Activated CD8-positive, alpha-beta memory T cell treated with anti-CD3 and anti-CD28 coated beads, Interleukin-2, amount 50 U/mL, for 48 hours (primary cell): ENCODE data around the gene EYA3.
"Not testable (repeated sequence)": the region's sequence is repeated elsewhere in the genome, so short reads cannot be mapped to it uniquely, and the experiment has no call there.

Experiments
- DNase-seq: peaks from one replicate; pipeline ENCODE4 v3.0.0-alpha.2; 2020

EYA3 gene

DNA sequence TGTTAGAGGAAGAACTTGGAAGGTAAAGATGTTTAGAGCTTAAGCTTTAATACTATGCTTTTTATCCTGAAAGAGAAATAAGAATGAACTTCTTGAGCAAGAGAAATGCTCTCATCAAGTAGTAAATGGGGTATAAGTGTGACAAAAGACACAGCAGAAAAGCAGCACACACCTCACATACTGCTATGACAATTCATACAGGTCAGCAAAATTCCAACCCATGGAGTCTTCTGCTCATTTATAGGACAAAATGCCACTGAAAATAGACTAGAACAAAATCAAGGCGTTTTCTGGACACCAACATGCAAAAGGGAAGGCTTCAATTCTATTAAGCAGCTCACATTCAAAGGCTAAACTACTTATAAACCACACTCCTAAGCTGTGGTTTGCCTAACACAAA is 61.2 kb downstream of the EYA3 start:
- no peak for DNase-seq

DNA sequence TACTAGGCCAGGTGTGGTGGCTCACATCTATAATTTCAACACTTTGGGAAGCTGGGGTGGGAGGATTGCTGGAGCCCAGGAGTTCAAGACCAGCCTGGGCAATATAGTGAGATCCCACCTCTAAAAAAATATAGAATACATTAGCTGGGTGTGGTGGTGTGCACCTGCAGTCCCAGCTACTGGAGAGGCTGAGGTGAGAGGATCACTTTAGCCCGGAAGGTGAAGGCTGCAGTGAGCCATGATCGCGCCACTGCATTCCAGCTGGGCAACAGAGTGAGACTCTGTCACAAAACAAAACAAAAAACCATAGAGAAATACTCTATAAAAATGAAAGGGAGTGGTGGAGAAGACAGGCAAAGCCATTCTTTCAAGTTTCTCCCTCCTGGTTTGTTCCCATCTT is 62.1 kb downstream of the EYA3 start:
- no peak for DNase-seq

DNA sequence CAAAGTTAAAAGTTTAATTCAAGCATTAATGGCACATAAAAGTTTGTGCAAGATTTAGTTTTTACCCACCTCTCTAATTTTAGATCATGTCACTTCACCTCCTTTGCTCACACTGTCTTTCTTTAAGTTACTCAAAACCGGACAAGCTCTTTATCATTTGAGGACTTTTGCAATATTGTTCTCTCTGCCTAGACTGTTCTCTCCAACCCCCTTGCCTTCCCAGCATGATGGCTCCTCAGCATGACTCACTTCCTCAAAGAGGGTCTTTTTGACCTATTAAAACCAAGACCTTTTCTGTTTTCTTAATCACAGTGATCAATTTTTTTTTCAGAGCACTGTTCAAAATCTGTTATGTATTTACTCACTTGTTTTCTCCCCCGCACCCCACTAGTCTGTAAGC is 67.3 kb downstream of the EYA3 start:
- no peak for DNase-seq

DNA sequence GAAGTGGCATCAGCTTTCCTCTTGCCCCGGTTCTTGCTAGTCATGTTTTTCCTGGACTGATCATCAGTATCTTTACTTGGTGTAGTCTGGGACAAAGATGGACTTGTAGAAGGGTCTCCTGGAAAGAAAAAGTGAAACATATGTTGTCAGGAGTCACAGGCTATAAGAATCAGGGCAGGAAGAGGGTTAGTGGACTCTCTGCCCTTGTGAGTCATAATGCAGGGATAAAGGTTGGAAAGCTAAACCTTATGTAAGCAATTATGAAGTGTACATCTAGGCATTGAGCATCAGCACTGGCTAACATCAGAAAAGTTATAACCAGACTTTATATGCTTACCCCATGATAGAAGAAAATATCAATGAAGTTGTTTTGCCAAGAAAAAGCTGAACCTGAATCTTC is 77.4 kb downstream of the EYA3 start:
- DNase-seq, result no peak

DNA sequence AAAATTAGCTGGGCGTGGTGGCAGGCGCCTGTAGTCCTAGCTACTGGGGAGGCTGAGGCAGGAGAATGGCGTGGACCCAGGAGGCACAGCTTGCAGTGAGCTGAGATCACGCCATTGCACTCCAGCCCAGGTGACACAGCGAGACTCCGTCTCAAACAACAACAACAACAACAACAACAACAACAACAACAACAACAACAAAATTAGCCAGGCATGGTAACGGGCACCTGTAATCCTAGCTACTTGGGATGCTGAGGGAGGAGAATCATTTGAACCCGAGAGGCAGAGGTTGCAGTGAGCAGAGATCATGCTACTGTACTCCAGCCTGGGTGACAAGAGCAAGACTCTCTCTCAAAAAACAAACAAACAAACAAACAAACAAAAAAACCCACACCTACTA is 85.3 kb downstream of the EYA3 start:
- not testable (repeated sequence) for DNase-seq

DNA sequence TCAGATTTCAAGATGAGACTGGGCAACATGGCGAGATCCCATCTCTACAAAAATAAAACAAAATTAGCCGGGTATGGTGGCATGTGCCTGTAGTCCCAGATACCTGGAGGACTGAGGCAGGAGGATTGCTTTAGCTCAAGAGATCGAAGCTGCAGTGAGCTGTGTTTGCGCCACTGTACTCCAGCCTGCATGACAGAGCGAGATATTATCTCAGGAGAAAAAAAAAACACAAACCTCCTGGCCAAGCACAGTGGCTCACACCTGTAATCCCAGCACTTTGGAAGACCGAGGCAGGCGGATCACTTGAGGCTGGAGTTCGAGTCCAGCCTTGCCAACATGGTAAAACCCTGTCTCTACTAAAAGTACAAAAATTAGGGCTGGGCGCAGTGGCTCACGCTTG is 85.8 kb downstream of the EYA3 start:
- no peak for DNase-seq

DNA sequence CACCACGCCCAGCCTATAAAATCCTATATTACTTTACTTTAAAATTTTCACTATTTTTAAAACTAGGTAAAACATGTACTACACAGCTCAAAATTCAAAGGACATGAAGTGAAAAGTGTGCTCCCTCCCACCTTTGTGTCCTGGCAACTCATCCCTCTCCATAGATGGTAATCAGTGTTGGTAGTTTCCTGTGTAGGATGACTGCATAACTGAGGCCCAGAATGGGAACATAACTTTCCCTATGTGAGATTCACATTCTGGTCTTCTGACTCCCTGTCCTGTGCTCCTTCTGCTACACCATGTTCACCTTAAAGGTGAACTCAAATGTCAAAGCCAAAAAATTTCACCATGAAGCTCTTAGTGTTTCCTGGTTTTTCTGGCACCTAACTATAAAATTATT is 89.4 kb downstream of the EYA3 start:
- DNase-seq, result no peak

DNA sequence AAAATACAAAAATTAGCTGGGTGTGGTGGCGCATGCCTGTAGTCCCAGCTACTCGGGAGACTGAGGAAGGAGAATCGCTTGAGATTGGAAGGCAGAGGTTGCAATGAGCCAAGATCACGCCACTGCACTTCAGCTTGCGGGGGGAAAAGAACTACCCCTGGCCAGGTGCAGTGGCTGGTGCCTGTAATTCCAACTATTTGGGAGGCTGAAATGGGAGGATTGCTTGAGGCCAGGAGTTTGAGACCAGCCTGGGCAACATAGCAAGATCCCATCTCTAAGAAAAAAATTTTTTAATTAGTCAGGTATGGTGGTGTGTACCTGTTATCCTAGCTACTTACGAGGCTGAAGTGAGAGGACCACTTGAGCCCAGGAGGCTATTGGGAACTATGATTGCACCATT is 93.9 kb downstream of the EYA3 start:
- DNase-seq, result not testable (repeated sequence)

DNA sequence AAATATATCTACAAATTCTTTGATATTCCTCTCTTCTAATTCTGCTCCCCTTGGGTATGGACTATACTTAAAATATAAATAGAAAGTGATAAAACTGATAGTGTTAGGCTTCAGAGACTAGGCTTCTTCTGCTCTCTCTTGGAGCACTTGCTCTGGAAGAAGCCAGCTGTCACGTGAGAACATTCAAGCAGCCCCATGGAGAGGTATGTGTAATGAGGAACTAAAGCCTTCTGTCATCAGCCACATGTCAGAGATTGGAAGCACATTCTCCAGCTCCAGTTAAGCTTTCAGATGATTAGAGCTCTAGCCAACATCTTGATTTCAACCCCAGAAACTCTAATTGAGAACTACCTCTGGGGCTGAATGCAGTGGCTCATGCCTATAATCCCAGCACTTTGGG is 94.3 kb downstream of the EYA3 start:
- no peak for DNase-seq

DNA sequence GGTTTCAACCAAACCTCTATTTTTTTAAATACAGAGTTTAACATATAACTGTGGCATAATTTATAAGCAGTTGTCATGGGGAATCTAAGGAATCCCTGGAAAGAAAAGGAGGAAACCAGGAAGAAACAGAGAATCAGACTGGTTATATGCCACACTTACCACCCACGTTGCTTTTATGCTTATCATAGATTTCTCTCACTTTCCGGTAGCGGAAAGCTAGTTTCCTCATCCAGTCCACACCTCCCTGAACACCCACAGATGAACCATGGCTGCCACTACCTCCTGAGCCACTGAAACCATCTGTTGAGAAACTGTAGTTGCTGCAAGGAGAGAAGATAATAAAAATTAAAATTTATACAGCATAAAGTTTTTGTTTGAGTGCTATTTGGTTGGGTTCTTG is 95.2 kb downstream of the EYA3 start:
- no peak for DNase-seq

DNA sequence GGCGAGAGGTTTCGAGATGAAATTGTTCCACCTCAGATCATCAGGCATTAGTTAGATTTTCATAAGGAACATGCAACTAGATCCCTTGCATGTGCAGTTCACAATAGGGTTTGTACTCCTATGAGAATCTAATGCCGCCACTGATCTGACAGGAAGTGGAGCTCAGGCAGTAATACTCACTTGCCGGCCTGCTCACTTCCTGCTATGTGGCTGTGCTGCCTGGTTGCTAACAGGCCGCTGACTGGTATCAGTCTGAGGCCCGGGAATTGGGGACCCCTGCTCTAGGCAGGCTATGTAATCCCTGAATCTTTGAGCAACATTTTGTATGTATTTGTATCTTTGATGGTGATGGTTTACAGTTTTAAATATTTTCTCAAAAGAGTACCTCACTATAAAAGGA is 96.1 kb downstream of the EYA3 start:
- no peak for DNase-seq

DNA sequence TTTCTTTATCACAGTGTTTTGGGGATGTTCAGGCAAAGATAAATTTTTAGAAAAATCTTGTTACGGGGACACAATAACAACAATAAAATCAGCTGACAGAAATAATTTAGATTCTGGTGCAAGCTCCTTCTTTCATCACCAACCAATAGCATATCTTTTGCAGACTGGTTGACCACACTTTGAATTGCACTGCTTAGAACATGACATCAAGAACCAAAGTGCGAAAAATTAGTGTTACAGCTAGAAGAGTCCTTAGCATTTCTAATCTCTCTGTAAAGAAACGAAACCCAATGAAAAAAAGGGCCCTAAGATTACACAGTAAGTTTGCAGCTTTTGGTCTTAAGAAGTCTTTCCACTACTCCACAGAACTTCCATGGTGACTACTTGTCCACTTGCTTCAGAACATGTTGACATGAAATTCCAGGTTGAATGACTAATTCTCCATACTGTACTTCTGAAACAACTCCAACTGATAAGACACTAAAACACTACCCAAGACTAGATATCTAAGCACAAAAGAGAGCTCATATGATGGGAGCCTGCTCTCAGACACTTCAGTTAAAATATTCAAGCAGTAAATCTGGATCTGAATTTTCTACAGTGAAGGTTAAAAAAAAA is 97.4 kb downstream of the EYA3 start:
- no peak for DNase-seq

DNA sequence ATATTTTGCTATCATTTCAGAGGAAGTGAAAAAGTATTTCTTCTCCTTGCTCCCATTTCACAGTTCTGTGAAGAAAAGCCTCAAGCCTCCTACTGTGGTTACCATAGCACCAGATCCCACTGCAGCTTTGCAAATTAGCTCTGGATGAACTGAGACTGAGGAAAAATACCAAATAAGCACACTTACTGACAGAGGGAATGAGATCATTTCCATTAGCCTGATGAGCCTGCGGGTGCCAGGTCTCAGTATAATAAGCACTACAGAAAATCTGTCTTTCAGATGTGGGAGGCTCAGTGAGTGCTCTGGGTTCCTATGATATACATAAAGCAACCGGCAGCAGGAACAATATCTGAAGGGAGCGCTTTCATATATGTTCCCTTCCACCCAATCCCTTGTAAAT is 107.3 kb downstream of the EYA3 start:
- no peak for DNase-seq

DNA sequence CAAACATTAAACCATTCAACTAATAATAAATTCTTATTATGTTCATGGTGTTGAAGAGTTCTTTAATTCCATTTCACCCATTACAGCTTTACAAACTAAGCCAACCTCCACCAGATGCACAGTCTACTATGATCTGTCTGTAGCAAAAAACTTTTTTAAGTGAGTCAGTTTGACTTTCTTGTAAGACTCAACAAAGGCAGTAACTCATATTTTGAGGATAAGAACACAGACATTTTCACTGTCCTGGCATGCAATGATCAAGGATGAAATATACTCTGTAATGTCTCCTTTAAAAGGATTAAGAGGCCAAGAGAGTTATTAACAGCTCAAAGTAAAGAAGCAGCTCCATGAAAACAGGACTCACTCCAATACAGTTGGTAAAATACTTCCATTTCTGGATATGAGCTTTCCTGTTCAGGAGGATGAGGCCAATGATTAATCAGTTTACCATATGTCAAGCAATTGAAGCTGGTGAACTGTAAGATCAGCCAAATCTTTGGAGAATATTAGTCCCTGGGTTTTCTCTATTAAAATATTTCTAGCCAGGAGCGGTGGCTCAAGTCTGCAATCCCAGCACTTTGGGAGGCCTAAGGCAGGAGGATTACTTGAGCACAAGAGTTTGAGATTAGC is 108.1 kb downstream of the EYA3 start:
- DNase-seq, result no peak

DNA sequence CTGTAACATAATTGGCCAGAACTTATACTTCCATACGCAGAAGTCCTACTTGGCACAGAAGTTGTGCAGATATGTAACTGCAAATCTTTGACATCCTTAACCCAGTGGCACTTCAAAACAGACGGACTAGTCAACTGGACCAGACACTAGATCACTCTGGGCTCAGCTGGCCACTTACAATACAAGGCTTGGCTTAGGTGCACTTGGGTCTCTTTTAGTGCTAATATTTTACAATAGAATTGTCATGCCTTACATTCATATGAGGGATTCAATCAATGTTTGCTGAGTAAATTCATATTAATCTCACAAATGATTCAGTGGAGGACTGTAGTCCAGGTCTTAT is 108.6 kb downstream of the EYA3 start:
- no peak for DNase-seq

DNA sequence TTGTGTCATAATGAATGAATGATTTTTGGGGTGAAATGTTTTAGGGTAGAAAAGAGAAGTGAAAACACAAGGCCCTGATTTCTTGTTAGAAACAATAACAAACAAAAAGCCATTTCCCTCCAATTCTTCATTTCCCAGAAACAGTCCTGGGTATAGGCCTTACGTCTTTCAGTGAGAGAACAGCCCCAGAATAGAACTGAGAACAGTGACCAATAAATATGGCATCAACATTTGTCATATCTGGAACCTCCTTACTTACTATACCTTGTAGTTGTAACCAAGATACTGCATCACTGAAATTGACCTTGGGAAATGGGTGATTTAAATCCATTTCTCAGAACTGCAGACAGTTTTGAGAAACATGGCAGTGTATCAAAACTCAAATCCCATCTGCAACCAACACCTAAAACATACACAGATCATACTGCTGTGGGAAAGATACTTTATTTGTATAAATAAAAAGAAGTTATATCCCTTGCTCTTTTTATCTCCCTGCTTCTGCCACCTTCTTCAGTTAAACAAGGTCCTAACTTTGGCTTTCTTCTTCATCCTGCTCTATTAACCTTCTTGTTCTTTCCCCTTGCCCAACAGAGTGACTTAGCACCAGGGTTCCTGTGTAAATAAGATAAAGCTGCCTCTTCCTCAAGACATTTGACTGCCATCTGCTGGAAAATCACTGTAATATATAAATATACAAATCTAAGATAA is 109.1 kb downstream of the EYA3 start:
- no peak for DNase-seq

DNA sequence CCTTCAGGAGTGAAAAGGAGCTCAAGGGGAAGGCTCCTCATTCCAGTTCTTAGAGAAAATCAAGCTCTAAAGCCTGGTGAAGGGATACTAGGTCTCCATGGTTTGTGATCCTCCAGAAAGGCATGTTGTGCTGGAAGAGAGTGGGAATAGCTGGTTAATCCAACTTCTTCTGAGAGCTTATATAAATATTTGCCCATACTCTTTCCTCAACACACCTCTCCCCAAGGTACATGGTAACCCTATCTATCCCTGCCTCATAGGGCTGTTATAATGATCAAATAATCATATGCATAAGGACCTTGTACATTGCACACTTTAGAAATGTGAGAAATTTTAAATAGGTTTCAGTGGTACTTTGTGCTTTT is 114.0 kb downstream of the EYA3 start:
- no peak for DNase-seq

DNA sequence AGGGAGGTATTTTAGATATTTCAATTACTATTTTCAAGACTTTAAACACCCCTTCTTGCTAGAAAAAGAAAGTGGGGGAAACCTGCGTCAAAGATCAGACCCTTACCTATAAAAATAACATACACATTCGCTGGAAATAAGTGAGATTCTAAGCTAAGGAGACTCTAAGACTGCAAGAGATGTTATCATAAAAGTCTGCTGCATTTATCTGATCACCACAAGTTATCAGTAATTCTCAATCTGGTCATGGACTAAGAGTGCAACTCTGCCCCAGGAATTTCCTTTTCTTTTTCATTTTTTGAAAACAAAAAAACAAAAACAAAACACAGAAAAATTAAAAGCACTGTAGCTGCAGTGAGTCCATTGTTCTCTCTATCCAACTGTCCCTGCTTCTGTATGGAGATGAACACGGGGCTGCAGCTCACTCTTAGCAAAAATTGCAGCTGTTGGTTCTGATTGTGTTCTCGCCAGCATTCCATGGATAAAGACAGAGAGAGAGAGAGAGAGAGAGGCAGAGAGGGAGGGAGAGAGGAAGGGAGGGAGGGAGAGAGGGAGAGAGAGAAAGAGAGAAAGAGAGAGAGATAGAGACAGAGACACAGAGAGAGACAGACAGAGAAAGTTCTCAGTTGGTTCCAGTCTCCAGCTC is 114.5 kb downstream of the EYA3 start:
- no peak for DNase-seq

DNA sequence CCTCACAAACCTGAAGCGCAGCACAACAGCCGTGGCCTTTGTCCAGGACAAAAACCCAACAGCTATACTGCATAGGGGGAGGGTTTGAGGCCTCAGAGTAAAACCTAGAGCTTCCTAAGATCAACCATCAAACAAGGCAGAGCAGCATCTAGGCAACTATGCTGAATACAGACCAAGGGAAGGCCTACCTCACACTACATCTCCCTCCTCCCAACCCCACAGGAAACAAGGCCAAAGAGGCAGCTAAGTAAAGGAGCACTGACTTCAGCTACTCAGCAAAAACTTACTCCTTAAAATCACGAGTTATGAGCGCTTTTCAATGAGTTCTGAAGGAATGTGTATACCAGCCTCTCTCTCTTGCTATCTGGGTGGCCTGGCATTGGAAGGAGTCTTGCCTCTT is 116.3 kb downstream of the EYA3 start:
- no peak for DNase-seq

DNA sequence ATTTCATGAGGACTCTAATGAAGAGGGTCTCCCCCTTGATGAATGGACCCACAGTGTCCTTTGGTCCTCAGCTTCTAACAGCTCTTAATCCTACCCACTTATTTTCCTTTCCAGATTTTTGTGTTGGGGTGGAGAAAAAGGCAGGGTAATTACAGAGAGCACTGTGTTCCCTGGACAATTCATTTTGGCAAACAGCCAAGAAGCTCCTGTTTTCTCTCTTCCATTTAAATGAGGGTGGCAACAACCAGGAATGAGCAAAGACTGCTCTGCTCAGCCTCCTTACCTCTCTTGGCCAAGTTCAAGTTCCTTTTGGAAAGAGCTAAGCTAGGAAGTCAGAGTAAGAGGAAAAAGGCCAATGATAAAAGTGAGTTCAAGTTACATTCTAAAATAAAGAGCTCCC is 116.7 kb downstream of the EYA3 start:
- DNase-seq, result no peak

DNA sequence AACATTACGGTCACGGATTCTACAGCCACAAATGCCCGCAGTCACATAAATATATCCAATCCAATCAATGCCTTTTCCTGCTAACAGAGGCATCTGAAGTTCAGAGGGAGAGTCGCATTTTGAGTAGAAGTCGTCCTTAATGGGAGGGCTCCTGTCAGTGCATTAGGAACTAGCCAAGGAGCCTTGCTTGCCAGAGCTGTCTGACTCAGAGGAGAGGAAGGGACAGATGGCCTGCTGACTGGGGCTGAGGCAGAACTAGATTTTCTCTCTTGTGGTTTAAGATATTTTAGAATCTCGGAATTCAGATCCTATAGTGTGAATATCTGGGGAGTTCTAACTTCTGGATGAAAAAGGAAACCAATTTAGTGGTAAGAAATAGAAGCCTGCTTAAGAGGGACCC is 118.0 kb downstream of the EYA3 start:
- no peak for DNase-seq

DNA sequence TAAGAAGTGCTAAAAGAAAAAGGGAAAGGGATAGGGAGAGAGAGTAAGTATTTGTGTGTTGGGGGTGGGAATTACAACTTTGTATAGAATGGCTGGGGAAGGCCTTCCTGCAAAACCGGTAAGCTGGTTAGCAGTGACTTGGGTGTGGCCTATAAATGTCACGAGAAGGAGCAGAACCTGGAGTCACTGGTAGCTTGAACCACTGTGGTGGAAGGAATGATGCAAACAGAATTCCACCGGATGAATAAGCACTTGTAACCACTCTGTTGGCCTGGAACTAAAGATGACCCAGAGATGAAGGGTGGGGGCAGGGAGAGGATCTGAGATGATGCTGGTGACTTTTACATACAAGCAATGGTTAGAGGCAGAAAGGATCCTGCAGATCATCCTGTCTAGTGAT is 119.7 kb downstream of the EYA3 start:
- DNase-seq, result no peak

DNA sequence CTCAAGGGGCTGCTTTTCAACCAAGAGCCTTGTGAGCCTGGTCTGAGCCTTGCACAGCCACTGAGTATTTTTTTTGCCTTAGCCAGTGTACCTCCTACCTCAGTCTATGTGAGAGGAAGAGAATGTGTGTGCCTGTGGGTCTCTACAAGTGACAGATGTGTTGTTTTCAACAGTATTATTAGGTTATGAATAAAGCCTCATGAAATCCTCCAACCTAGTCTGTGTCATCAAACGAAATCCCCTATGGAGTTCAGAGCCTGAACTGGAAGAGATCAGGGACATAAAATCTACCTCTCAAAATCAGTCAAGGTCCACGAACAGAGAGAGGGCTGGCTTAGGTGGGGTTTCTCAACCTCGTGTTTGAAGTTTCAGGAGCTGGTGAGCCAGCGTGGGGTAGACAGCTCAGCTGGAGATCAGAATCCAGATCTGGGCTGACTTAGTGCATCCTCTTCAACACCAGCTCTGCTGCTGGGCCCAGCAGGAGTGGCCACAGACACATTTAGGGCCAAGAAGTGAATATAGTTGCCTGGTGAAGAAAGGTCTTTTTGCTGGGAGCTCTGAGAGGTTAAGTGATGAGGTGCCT is 120.4 kb downstream of the EYA3 start:
- DNase-seq, result no peak
